NCI-H748 (cell line): Measurements from ENCODE around the gene BLM.
A peak's percentile ranks its signal among the peaks of the same experiment; 100 is the strongest.
"Not testable (repeated sequence)": the region's sequence is repeated elsewhere in the genome, so short reads cannot be mapped to it uniquely, and the experiment has no call there.

Experiments used
- DNase-seq: peaks from one replicate; lab custom pipeline; 2025; ENCODE audit not compliant: unreplicated experiment; lab: John Stamatoyannopoulos, UW

The BLM gene

GRCh38 chr15:90844696-90845095, 127.5 kb downstream of the BLM start:
- no peak for DNase-seq

DNA sequence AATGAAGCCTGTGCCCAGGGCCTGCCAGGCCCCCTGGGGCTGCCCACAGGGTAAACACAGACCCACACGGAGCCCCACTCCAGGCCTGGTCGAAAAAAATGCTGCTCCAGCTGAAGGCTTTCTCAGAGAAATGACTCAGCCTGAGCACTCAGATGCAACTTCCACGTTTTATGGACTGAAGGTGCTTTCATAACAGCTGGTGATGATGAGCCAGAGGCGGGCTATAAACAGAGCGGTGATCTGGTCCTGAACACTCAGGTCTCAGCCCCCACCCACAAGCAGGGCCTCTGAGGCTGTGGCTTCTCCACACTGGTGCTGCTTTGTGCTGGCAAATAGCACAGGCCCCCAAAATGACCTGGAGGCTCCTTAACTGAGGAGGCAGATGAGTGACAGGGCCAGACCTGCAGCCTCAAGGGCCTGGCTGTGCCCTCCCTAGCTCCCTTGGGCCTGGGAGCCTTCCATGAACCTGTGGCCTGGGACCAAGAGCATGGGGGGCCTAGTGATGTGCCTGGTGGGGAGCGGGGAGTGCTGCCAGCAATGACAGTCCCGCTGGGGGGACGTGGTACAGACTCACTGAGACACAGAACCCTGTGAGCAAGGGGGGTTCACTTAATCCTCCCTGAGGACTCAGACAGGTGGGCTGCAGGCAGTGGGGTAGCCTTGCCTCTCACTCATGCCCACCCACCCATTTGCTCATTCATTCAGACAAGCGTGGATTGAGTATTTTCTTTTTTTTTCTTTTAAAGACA, 128.2 kb downstream of the BLM start:
- DNase-seq = no peak

DNA sequence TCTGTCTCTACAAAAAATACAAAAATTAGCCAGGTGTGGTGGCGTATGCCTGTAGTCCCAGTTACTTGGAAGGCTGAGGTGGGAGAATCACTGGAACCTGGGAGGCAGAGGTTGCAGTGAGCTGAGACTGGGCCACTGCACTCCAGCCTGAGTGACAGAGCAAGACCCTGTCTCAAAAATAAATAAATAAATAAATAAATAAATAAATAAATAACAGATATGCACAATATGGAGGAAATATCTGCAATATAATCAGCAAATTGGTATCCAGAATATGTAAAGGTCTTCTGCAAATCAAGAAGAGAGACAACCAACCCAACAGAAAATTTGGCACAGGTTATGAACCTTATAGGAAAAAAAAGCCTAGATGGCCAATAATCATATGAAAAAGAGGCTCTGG, 132.3 kb downstream of the BLM start:
- DNase-seq = not testable (repeated sequence)

- no peak for DNase-seq
These were observed 134.0 kb downstream of the BLM start for GRCh38 chr15:90851114-90851513.

DNA sequence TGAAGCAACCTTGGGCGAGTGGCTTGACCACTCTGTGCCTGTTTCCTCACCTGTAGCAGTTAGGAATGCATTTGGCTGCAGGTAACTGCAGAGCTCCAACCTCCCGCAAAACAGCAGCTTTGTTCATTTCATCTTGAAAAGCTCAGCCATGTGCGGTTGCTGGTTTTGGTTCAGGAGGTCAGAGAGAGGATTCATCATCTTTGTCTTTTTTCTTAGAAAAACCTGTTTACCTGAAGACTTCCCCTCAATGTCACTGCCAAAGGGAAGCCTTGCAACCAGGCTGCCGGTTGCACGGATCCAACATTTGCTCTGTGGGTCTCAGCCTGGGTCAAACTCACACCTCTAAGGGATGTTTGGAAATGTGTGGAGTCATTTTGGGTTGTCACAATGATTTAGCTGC, 134.8 kb downstream of the BLM start:
- DNase-seq = no peak

GRCh38 chr15:90855139-90855538, 138.0 kb downstream of the BLM start:
- no peak for DNase-seq

DNA sequence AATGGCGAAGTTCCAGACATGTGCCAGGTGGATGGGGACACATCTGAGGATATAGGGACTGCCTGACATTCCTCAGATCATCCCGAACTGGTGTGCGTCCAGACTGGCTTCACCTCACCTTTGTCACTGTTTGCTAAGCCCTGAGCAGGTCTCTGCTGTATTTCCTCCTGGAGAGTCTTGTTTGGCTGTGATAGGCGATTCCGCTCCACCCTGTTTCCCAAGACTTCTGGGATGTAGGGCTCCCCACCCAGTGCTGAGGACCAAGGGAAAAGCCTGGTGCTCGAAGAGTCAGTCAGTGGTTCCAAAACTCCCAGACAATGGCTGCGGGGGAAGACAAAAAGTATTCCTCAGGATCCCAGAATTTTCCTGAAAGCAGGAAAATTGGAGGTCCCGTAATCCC, 140.2 kb downstream of the BLM start:
- DNase-seq = no peak

- DNase-seq = no peak
These were observed 140.8 kb downstream of the BLM start for GRCh38 chr15:90857883-90858443.

- no peak for DNase-seq
These were observed 142.3 kb downstream of the BLM start for GRCh38 chr15:90859234-90860131.

DNA sequence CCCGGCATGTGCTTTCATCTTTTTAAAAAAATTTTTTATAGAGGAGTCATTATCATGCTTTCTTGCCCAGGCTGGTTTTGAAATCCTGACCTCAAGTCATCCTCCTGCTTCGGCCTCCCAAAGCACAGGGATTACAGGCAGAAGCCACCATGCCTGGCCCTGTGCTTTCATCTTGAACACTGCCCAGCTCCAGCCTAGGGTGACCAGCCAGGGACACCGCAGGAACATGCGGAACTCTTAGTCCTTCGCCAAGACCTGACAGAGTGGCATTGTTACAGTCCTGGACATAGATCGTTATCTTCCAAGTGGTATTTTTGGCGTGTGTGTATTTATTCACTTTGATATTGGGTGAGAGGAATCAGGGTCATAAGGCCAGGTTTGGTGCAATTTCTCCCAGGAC, 143.3 kb downstream of the BLM start:
- no peak for DNase-seq

DNA sequence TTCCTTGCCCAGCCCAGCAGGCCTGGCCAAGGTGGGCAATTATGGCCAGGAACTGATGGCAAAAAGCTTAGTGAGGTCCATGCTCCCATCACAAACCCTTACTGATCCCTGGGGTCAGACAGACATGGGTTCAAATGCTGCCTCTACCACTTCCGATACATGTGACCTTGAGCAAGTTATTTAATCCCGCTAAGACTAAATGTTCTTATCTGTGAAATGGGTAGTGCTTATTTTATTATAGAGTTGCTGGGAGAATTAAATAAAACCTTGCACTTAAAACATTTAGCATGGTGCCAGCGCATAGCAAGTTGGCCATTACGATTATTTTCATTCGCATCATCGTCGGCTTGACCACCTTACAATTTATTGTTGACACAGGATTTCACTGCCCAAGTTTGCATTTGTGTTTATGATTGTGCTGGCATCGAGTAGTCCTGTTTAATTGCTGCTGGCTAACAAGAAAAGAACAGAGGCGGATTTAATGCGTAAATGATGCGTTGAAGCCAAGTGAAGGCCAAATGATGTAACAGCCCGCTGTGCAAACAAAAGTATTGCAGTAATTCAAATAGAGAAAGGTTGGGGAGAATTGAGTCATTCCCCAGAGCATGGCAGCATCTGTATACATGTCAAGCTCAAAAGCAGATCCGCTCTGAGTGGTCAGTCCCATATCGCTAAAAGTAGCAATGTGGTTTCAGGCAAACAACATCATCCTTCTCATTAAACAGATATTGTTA, 144.0 kb downstream of the BLM start:
- peak; percentile 94 for DNase-seq

GRCh38 chr15:90862487-90862886, 145.3 kb downstream of the BLM start:
- DNase-seq = no peak

- no peak for DNase-seq
These were observed 146.0 kb downstream of the BLM start for GRCh38 chr15:90862964-90863778.

- DNase-seq = no peak
These were observed 146.8 kb downstream of the BLM start for GRCh38 chr15:90863987-90864386.

DNA sequence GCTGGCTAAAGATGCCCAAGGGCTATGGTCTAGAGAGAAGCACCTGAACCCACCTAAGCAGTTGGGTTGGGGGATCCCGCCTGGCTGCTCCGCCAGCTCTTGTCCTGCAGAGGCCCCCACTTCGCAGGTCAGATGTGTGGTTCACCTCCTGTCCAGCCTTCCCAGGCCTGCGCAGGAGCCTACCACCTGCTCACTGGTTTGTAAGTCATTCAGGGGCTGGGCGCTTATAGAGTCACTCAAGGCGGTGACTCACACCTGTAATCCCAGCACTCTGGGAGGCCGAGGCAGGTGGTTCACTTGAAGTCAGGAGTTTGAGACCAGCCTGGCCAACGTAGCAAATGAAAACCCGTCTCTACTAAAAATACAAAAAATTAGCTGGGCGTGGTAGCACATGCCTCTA, 147.4 kb downstream of the BLM start:
- DNase-seq = no peak

- DNase-seq = no peak
These were observed 148.6 kb downstream of the BLM start for GRCh38 chr15:90865702-90866101.
